ENCODE data around the gene PNPLA1.

Gene PNPLA1

DNA sequence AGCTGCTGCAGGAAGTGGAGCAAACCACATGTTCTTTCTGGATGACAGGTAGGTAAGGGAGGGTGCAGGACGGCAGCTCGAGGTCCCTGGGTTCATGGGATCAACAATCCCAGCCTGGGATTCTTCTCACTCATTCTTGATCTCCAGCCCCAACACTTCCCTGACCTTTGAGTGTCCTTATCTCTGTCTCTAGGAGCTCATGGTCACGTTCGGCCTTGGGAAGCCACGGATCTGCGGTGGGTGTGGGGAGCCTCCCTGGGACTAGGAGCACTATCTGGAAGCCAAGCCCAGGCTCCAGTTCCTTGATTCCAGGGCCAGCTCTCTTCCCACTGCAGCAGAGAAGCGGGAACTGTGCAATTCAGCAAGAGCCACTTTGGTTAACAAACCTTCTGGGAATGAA is 39.3 kb downstream of the PNPLA1 start:
- TF ChIP-seq, protein P1, sequence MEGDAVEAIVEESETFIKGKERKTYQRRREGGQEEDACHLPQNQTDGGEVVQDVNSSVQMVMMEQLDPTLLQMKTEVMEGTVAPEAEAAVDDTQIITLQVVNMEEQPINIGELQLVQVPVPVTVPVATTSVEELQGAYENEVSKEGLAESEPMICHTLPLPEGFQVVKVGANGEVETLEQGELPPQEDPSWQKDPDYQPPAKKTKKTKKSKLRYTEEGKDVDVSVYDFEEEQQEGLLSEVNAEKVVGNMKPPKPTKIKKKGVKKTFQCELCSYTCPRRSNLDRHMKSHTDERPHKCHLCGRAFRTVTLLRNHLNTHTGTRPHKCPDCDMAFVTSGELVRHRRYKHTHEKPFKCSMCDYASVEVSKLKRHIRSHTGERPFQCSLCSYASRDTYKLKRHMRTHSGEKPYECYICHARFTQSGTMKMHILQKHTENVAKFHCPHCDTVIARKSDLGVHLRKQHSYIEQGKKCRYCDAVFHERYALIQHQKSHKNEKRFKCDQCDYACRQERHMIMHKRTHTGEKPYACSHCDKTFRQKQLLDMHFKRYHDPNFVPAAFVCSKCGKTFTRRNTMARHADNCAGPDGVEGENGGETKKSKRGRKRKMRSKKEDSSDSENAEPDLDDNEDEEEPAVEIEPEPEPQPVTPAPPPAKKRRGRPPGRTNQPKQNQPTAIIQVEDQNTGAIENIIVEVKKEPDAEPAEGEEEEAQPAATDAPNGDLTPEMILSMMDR (conservative IDR thresholded peaks at IDR 0.05) = no peak
- H3K27ac ChIP-seq = no peak overlapping the region

DNA sequence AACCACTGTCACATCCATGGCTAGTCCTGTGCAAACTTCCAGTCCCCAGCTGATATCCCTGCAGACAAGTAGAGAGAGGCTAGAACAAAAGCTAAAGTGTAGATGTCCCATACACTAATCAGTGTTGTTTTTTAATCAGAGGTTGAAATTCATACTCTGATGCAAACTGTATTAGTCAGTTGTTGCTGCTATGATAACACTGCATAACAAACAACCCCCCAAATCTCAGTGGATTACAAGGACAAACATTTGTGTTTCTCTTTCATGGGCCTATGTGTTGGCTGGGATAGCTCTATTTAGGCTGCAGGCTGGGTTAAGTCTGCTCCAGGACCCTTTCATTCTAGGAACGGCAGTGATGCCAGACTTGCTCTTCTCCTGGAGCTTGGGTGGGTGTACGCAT is 40.0 kb downstream of the PNPLA1 start:
- no peak overlapping the region for H3K27ac ChIP-seq
- TF ChIP-seq, protein P1 (conservative IDR thresholded peaks at IDR 0.05) = no peak

DNA sequence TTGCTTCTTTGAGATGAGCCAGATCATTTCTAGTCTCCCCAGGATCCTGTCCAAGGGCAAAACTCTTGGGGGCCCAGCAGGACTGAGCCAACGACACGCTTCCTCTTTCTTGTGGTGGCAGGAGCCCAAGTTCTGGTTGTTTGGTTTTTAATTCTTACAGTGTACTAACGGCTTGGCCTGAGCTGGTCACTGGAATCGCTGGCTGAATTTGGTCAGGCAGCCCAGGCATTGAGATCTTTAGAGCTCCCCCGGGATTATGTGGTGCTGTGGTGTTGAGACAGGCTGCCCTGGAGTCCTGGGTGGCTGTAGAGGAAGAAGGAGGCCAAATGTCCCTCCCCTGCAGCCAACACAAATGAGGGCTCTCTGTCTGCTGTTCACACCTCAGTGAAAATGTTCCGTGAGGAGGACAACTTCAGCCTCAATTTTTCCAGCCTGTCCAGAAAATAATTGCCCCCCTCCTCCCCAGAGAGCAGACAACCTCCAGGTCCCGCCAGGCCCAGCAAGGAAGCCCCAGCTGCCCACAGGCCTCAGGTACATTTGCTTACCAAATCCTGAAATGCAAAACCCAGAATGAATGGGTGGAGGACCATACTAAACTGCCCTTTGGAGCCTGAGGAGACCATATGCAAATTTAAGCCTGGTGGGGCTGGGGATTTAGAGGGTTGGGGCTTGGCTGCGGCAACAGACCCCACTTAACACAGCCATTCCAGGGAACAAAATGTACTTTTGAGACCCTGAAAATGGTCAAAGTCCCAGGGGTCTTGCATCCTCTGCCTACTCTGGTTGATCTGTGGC is 43.2 kb downstream of the PNPLA1 start:
- TF ChIP-seq, protein P1 (conservative IDR thresholded peaks at IDR 0.05) = no peak
- no peak overlapping the region for H3K27ac ChIP-seq

DNA sequence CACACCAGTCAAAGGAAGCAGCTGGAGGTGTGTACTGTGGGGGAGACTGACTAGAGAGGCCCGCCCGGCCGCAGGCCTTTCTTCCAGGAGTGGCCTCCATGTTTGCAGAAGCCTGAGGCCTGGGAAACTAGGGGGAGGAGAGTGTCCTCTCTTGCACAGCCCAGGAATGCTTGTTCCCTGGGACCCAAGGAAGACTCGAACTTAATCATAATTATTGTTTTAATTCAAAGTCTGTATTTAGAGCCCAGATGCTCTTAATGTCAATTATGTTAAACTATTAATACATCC is 43.7 kb downstream of the PNPLA1 start:
- TF ChIP-seq, protein P1 (conservative IDR thresholded peaks at IDR 0.05) = no peak
- no peak overlapping the region for H3K27ac ChIP-seq

DNA sequence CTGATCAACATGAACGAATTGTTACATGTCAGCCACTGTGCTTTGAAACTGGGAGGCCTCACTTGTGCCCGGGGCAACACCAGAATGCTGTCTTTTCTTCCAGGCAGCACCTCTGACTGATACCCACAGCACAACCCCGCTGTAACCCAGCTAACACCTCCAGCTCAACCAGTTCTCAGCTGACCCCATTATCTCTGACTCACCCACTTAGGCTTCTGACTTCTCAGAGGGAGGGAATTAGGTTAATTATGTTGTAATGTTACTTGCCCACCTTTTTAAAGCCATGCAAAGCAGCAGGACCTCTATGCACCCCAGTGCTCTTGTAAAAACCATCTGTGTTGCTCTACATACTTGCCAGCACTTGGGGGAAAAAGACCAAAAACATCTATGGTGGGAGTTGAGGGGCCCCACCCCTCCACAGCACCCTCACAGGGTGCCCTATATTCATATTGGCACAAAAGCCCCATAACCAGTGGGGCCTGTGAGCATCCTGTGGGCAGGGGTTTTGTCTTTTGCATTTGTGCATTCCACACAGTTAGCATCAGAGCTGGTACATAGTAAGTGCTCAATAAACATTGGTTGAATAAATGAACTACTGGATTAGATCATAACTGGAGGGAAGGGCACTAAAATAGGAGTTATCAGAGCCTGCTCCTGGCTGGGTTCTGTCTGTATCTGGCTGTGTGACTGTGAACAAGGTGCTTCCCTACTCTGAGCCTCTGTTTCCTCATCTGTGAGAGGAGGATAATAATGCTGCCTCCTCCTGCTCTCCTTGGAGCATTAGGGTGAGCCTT is 44.6 kb downstream of the PNPLA1 start:
- no peak overlapping the region for H3K27ac ChIP-seq
- TF ChIP-seq, protein P1 (conservative IDR thresholded peaks at IDR 0.05) = no peak

DNA sequence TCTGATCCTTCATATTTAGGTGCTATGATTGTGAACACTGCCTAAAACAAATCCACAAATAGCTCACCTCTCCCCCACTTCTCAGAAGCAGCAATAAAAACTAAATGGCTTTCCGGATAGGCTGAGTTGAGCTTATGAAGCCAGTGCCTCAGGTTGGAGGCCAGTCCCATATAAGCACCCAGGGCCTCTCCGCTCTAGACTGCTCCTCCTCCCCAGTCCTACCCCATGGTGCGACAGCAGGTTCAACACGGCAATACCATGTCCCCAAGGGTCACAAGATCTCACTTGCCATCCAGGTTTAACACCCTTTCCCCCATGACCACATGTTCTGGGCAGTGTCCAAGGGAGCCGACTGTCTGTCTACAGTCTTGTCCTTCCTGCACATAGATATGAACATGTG is 46.1 kb downstream of the PNPLA1 start:
- TF ChIP-seq, protein P1 (conservative IDR thresholded peaks at IDR 0.05) = no peak
- H3K27ac ChIP-seq = no peak overlapping the region

DNA sequence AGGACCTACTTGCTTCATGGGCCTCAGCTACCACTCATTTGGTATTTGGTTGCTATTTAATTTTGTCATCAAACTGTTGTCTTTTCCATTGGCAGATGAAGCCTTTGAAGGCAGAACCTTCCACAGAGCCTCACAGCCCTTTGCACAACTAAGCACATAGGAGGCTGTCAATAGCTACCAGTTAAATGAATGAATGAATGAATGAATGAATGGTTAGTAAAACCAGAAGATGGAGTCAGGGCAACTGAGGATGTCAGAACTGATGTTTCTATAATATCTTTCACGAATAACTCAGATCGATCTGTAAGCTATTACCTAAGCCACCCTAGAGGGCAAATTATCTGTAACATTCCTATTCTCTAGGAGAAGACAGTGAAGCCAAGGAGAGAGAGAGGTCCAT is 47.8 kb downstream of the PNPLA1 start:
- TF ChIP-seq, protein P1 (conservative IDR thresholded peaks at IDR 0.05) = no peak
- H3K27ac ChIP-seq = no peak overlapping the region
